Limb (tissue), 2 donors: ENCODE measurements around the gene DCAF6.

Experiments used
- DNase-seq, 2 donors: peaks; one replicate each; pipeline ENCODE4 v3.0.0-alpha.2; 2016; ENCODE audit errors: extremely low spot score in 2 of 2

The DCAF6 gene

GRCh38 chr1:168084396-168085231 is 148.1 kb downstream of the DCAF6 start:
- peak; percentile 8 to 62 for DNase-seq

GRCh38 chr1:168085401-168085872 is 149.0 kb downstream of the DCAF6 start:
- DNase-seq, result peak; percentile 2 to 43

GRCh38 chr1:168086438-168086837 is 150.0 kb downstream of the DCAF6 start:
- DNase-seq, result no peak

- DNase-seq, result no peak
Measured at GRCh38 chr1:168087696-168088095, 151.2 kb downstream of the DCAF6 start.

- peak in 1 of 2 donors; percentile 19 for DNase-seq
Measured at GRCh38 chr1:168088511-168089325, 152.2 kb downstream of the DCAF6 start.

GRCh38 chr1:168089326-168089978 is 153.0 kb downstream of the DCAF6 start:
- no peak for DNase-seq

- DNase-seq, result no peak
Measured at GRCh38 chr1:168089979-168090337, 153.5 kb downstream of the DCAF6 start.

- no peak for DNase-seq
Measured at GRCh38 chr1:168090395-168090794, 153.9 kb downstream of the DCAF6 start.

GRCh38 chr1:168091063-168091462 is 154.6 kb downstream of the DCAF6 start:
- no peak for DNase-seq

GRCh38 chr1:168091720-168092550 is 155.5 kb downstream of the DCAF6 start:
- no peak for DNase-seq

GRCh38 chr1:168092566-168093355 is 156.3 kb downstream of the DCAF6 start:
- no peak for DNase-seq

GRCh38 chr1:168093616-168094015 is 157.1 kb downstream of the DCAF6 start:
- DNase-seq, result no peak

- no peak for DNase-seq
Measured at GRCh38 chr1:168095476-168095875, 159.0 kb downstream of the DCAF6 start.

- DNase-seq, result no peak
Measured at GRCh38 chr1:168096296-168097165, 160.0 kb downstream of the DCAF6 start.

- DNase-seq, result no peak
Measured at GRCh38 chr1:168097921-168098528, 161.5 kb downstream of the DCAF6 start.

GRCh38 chr1:168098534-168099320 is 162.2 kb downstream of the DCAF6 start:
- no peak for DNase-seq

GRCh38 chr1:168099337-168099801 is 162.9 kb downstream of the DCAF6 start:
- no peak for DNase-seq
